Measurements from ENCODE around the gene ARL6.

DNA sequence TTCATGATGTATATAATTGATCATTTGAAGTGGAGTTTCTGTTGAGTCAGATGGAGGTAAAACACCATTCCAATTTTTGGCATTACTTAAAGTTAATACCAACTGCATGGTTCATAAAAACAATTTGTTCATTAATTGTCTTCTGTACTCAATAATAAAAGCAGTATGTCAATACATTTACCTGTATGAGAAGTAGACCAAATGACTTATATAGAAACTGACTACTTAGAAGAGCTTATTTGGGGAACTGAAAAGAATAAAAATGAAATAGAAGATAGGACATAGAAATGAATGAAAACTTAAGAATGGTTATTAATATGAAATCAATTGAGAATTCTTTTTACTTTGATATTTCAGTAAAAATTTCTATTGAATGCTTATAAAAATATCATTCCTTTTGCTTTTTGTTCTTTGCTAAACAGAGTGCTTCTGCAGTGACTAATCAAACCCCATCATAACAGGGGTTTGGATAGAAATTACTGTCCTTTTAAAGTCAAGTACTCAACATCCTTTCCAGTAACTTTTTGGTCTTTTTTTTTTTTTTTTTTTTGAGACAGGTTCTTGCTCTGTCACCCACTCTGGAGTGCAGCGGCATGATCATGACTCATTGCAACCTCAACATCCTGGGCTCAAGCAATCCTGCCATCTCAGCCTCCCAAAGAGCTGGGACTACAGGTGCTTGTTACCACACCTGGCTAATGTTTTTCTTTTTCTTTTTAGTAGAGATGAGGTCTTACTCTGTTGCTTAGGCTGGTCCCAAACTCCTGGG lies 50.8 kb downstream of the ARL6 start:
- TF ChIP-seq, protein P1, sequence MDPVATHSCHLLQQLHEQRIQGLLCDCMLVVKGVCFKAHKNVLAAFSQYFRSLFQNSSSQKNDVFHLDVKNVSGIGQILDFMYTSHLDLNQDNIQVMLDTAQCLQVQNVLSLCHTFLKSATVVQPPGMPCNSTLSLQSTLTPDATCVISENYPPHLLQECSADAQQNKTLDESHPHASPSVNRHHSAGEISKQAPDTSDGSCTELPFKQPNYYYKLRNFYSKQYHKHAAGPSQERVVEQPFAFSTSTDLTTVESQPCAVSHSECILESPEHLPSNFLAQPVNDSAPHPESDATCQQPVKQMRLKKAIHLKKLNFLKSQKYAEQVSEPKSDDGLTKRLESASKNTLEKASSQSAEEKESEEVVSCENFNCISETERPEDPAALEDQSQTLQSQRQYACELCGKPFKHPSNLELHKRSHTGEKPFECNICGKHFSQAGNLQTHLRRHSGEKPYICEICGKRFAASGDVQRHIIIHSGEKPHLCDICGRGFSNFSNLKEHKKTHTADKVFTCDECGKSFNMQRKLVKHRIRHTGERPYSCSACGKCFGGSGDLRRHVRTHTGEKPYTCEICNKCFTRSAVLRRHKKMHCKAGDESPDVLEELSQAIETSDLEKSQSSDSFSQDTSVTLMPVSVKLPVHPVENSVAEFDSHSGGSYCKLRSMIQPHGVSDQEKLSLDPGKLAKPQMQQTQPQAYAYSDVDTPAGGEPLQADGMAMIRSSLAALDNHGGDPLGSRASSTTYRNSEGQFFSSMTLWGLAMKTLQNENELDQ (tag by site-specific recombination; IDR thresholded peaks at IDR 0.05; ENCODE audit: low read depth) = no peak
- TF ChIP-seq, protein P2, sequence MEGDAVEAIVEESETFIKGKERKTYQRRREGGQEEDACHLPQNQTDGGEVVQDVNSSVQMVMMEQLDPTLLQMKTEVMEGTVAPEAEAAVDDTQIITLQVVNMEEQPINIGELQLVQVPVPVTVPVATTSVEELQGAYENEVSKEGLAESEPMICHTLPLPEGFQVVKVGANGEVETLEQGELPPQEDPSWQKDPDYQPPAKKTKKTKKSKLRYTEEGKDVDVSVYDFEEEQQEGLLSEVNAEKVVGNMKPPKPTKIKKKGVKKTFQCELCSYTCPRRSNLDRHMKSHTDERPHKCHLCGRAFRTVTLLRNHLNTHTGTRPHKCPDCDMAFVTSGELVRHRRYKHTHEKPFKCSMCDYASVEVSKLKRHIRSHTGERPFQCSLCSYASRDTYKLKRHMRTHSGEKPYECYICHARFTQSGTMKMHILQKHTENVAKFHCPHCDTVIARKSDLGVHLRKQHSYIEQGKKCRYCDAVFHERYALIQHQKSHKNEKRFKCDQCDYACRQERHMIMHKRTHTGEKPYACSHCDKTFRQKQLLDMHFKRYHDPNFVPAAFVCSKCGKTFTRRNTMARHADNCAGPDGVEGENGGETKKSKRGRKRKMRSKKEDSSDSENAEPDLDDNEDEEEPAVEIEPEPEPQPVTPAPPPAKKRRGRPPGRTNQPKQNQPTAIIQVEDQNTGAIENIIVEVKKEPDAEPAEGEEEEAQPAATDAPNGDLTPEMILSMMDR (tag by site-specific recombination; IDR thresholded peaks at IDR 0.05) = no peak
- TF ChIP-seq, protein P3, sequence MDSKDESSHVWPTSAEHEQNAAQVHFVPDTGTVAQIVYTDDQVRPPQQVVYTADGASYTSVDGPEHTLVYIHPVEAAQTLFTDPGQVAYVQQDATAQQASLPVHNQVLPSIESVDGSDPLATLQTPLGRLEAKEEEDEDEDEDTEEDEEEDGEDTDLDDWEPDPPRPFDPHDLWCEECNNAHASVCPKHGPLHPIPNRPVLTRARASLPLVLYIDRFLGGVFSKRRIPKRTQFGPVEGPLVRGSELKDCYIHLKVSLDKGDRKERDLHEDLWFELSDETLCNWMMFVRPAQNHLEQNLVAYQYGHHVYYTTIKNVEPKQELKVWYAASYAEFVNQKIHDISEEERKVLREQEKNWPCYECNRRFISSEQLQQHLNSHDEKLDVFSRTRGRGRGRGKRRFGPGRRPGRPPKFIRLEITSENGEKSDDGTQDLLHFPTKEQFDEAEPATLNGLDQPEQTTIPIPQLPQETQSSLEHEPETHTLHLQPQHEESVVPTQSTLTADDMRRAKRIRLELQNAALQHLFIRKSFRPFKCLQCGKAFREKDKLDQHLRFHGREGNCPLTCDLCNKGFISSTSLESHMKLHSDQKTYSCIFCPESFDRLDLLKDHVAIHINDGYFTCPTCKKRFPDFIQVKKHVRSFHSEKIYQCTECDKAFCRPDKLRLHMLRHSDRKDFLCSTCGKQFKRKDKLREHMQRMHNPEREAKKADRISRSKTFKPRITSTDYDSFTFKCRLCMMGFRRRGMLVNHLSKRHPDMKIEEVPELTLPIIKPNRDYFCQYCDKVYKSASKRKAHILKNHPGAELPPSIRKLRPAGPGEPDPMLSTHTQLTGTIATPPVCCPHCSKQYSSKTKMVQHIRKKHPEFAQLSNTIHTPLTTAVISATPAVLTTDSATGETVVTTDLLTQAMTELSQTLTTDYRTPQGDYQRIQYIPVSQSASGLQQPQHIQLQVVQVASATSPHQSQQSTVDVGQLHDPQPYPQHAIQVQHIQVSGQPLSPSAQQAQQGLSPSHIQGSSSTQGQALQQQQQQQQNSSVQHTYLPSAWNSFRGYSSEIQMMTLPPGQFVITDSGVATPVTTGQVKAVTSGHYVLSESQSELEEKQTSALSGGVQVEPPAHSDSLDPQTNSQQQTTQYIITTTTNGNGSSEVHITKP (tag by site-specific recombination; IDR thresholded peaks at IDR 0.05) = no peak
- TF ChIP-seq ZNF311 (tag by site-specific recombination; IDR thresholded peaks at IDR 0.05; ENCODE audit: borderline replicate concordance) = no peak
- TF ChIP-seq, protein P4, sequence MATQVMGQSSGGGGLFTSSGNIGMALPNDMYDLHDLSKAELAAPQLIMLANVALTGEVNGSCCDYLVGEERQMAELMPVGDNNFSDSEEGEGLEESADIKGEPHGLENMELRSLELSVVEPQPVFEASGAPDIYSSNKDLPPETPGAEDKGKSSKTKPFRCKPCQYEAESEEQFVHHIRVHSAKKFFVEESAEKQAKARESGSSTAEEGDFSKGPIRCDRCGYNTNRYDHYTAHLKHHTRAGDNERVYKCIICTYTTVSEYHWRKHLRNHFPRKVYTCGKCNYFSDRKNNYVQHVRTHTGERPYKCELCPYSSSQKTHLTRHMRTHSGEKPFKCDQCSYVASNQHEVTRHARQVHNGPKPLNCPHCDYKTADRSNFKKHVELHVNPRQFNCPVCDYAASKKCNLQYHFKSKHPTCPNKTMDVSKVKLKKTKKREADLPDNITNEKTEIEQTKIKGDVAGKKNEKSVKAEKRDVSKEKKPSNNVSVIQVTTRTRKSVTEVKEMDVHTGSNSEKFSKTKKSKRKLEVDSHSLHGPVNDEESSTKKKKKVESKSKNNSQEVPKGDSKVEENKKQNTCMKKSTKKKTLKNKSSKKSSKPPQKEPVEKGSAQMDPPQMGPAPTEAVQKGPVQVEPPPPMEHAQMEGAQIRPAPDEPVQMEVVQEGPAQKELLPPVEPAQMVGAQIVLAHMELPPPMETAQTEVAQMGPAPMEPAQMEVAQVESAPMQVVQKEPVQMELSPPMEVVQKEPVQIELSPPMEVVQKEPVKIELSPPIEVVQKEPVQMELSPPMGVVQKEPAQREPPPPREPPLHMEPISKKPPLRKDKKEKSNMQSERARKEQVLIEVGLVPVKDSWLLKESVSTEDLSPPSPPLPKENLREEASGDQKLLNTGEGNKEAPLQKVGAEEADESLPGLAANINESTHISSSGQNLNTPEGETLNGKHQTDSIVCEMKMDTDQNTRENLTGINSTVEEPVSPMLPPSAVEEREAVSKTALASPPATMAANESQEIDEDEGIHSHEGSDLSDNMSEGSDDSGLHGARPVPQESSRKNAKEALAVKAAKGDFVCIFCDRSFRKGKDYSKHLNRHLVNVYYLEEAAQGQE (tag by site-specific recombination; IDR thresholded peaks at IDR 0.05) = no peak
- TF ChIP-seq ZNF777 (tag by site-specific recombination; IDR thresholded peaks at IDR 0.05; ENCODE audit: borderline replicate concordance) = no peak
- TF ChIP-seq EGR2 (tag by site-specific recombination; IDR thresholded peaks at IDR 0.05; ENCODE audit: low read depth) = no peak
- no peak for TF ChIP-seq ZNF558 (tag by site-specific recombination; IDR thresholded peaks at IDR 0.05)

All from HEK293 (cell line).